ENCODE data around the gene MYLK3.

DNA sequence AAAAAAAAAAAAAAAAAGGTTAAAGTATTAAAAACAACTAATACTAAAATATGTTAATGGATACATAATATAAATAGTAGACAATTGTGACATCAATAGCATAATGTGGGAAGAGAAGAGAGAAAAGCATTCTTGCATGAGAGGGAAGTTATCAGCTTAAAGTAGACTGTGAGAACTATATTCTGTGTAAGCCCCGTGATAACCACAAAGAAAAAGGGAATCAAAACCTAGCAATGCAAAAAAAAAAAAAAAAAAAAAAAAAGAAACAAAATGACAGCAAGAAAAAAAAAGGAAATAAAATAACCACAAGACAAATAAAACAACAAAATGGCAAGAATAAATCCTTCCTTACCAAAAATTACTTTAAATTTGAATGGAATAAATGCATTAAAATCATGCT, 39.8 kb upstream of the MYLK3 start:
- TF ChIP-seq CTCF (IDR thresholded peaks at IDR 0.05) (no peak), POLR2A (IDR thresholded peaks at IDR 0.05) (no peak)
